ENCODE results near the gene KAT7. TPM values are rescaled to one million over a fixed set of nuclear protein-coding genes. Genes with fewer than 3 reads are reported as not detected.

Gene KAT7
- total RNA-seq, 1 donor from 2014 or later = 33.1 TPM

DNA sequence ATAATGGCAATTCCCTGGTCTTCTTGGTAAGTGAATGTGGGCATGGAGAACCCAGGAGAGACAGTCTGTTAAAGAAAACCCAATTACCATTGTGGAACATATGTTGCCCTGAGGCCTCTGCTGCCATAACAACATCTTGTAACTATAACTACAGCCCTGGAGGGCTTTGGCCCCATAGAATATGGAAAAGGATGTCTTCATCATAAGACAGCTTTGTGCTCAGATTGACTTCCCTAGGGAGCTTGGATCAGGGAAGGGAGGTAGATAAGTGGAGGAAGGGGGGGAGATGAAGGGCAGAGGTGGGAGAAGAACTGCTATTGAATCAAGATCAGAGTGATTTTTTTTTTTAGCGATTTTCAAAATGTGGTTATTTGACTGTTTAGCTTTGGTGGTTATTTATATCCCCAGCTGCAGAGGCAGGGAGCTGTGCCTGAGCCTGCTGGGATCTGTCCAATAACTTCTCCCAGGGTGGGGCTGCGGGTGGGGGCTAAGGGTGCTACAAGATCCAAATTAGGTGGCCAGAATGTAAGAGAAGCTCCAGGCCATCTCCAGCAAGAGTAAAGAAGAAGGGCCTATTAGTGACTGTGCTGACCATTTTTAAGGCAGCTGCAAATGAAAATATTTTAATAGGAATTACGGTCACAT lies 5.3 kb upstream of the KAT7 start:
- DNase-seq (ENCODE audit: low spot score) = no peak
- Mint-ChIP-seq H3K36me3 (ENCODE audit: low read depth) (no peaks in the 10 kb centered on the region), H3K4me3 (ENCODE audit: unreplicated experiment) (no peak overlapping the region), H3K4me1 (ENCODE audit: low read depth) (peaks cover 24% of the 10 kb centered on the region), H3K27ac (ENCODE audit: unreplicated experiment) (peak overlapping the region; percentile 53), H3K9me3 (ENCODE audit: low read depth) (no peaks in the 10 kb centered on the region), H3K27me3 (ENCODE audit: low read depth) (no peaks in the 10 kb centered on the region)
- TF ChIP-seq, protein P1, sequence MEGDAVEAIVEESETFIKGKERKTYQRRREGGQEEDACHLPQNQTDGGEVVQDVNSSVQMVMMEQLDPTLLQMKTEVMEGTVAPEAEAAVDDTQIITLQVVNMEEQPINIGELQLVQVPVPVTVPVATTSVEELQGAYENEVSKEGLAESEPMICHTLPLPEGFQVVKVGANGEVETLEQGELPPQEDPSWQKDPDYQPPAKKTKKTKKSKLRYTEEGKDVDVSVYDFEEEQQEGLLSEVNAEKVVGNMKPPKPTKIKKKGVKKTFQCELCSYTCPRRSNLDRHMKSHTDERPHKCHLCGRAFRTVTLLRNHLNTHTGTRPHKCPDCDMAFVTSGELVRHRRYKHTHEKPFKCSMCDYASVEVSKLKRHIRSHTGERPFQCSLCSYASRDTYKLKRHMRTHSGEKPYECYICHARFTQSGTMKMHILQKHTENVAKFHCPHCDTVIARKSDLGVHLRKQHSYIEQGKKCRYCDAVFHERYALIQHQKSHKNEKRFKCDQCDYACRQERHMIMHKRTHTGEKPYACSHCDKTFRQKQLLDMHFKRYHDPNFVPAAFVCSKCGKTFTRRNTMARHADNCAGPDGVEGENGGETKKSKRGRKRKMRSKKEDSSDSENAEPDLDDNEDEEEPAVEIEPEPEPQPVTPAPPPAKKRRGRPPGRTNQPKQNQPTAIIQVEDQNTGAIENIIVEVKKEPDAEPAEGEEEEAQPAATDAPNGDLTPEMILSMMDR (IDR thresholded peaks at IDR 0.05) = no peak

DNA sequence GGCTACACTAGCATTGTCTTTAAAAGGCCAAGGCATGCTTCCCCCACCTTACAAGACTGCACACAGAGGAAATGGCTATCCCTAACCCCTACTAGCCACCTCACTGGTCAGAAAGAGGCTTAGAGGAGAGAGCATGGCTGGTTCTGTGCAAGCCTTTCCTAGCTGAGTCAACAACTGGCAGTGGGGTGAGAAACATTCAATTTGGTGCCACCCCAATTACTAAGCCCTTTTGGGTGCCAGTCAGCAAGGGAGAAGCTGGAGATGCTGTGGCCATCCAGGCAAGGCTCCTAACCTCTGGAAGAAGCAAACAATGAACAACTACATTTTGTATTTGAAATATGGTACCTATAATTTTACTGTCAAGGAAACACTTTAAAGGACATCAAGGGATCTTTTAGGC lies 4.7 kb upstream of the KAT7 start:
- TF ChIP-seq, protein P1 (IDR thresholded peaks at IDR 0.05) = no peak
- no peak overlapping the region for H3K4me3 Mint-ChIP-seq (ENCODE audit: unreplicated experiment)
- no peaks in the 10 kb centered on the region for H3K9me3 Mint-ChIP-seq (ENCODE audit: low read depth)
- H3K27ac Mint-ChIP-seq (ENCODE audit: unreplicated experiment) = no peak overlapping the region
- DNase-seq (ENCODE audit: low spot score) = no peak
- no peaks in the 10 kb centered on the region for H3K36me3 Mint-ChIP-seq (ENCODE audit: low read depth)
- H3K27me3 Mint-ChIP-seq (ENCODE audit: low read depth) = no peaks in the 10 kb centered on the region
- peaks cover 25% of the 10 kb centered on the region for H3K4me1 Mint-ChIP-seq (ENCODE audit: low read depth)

DNA sequence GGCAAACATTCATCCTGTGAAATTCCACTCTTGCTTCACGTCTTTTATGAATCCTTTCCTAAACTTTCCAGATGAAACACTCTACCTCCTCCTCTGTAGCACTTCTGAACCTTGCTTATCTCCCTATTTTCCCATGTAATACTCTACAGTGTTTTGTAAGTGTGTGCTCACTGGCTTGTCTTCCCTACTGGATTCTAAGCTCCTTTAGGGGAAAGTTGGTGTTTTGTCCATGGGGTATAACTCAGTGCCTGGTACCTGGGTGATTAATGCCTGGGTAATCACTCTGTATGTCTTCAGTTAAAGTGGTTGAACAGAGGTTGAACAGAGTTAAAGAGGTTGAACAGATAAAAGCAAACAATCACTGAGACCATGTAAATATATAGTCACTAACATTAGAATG lies 3.8 kb upstream of the KAT7 start:
- H3K27ac Mint-ChIP-seq (ENCODE audit: unreplicated experiment) = no peak overlapping the region
- no peak for DNase-seq (ENCODE audit: low spot score)
- TF ChIP-seq, protein P1 (IDR thresholded peaks at IDR 0.05) = no peak
- H3K9me3 Mint-ChIP-seq (ENCODE audit: low read depth) = no peaks in the 10 kb centered on the region
- H3K36me3 Mint-ChIP-seq (ENCODE audit: low read depth) = no peaks in the 10 kb centered on the region
- H3K4me3 Mint-ChIP-seq (ENCODE audit: unreplicated experiment) = no peak overlapping the region
- H3K27me3 Mint-ChIP-seq (ENCODE audit: low read depth) = no peaks in the 10 kb centered on the region
- peaks cover 29% of the 10 kb centered on the region for H3K4me1 Mint-ChIP-seq (ENCODE audit: low read depth)

DNA sequence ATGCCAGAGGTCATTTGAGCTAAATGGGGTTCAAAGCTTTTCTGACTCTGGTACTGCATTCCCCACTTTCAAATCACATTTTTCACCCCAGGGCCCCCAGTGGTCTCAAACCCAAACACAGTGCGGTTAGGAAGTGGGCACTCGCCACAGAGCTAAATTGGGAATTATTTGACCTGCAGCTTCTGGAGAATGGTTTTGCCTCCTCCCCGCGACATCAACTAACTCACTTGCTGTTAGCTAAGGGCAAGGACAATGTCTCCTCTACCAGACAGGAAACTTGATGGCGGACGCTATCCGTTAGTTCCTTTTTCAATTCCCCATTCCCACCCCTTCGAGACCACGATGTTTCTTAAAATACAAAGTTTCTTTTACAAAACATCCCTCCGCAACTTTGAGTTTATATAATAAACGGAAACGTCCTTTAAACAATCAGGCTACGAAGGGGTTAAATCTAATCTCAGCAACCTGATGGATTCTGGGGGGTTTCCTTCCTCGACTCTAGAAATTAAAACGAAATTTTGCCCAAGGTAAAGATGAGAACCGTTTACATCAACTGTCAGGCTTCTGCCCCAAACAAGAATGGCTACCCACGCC lies 500 bp upstream of the KAT7 start:
- Mint-ChIP-seq H3K27ac (ENCODE audit: unreplicated experiment) (peak overlapping the region; percentile 99), H3K27me3 (ENCODE audit: low read depth) (no peaks in the 10 kb centered on the region), H3K4me1 (ENCODE audit: low read depth) (peaks cover 46% of the 10 kb centered on the region), H3K9me3 (ENCODE audit: low read depth) (no peaks in the 10 kb centered on the region), H3K36me3 (ENCODE audit: low read depth) (peaks cover 9% of the 10 kb centered on the region), H3K4me3 (ENCODE audit: unreplicated experiment) (peak overlapping the region; percentile 93)
- TF ChIP-seq, protein P1 (IDR thresholded peaks at IDR 0.05) = no peak
- DNase-seq (ENCODE audit: low spot score) = no peak

DNA sequence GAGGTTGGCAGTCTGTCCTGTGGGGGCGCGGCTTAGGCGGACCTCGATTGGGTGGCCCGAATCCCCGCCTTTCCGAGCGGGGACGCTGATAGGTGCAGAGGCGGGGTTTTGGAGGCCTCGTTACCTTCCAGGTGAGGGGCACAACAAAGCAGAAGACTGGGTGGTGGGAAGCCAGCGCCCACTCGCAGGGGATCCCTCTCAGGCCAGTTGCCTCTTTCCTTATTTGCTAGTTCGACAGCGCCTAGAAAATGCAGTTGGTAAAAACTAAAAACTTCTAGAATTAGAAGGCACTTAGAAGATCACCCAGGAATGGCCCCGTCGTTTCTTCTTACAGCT lies 730 bp downstream of the KAT7 start:
- Mint-ChIP-seq H3K27ac (ENCODE audit: unreplicated experiment) (peak overlapping the region; percentile 99), H3K9me3 (ENCODE audit: low read depth) (no peaks in the 10 kb centered on the region), H3K4me1 (ENCODE audit: low read depth) (peaks cover 40% of the 10 kb centered on the region), H3K4me3 (ENCODE audit: unreplicated experiment) (peak overlapping the region; percentile 93), H3K27me3 (ENCODE audit: low read depth) (no peaks in the 10 kb centered on the region), H3K36me3 (ENCODE audit: low read depth) (peaks cover 12% of the 10 kb centered on the region)
- TF ChIP-seq, protein P1 (IDR thresholded peaks at IDR 0.05) = no peak
- DNase-seq (ENCODE audit: low spot score) = no peak
